ENCODE results near the gene MRPL19. TPM values are rescaled to one million over a fixed set of nuclear protein-coding genes. Genes with fewer than 3 reads are reported as not detected.

Gene MRPL19
- total and polyA plus RNA-seq, 10 of the 15 experiments (the other 5 are each of a cell fraction or from before 2014, with no cell fraction given) = 13.1 to 99.0 (median 56.6) TPM

- TF ChIP-seq ZBTB11 (CRISPR knock-in tag; IDR thresholded peaks at IDR 0.05) = no peak
- TF ChIP-seq NR2C2 (IDR thresholded peaks at IDR 0.05; ENCODE audit: borderline replicate concordance, control insufficient read depth, insufficient read length, low read depth) = no peak
Measured at GRCh38 chr2:75612108-75612861, 34.3 kb upstream of the MRPL19 start (continued).

GRCh38 chr2:75612862-75613243 is 33.7 kb upstream of the MRPL19 start:
- DNase-seq (ENCODE audit: low read depth, low spot score) = no peak
- Histone ChIP-seq H3K9ac (ENCODE audit: control insufficient read depth, insufficient read depth, low read length) (no peak overlapping the region), H3K4me3 (no peak overlapping the region), H3K79me2 (ENCODE audit: control insufficient read depth, insufficient read depth, low read length) (no peaks in the 10 kb centered on the region), H3K36me3 (ENCODE audit: control insufficient read depth in 2 of 2, insufficient read depth in 2 of 2, low read length in 1 of 2) (no peaks in the 10 kb centered on the region), H3K4me1 (ENCODE audit: control insufficient read depth, insufficient read depth, low read length) (no peaks in the 10 kb centered on the region), H2AFZ (ENCODE audit: control insufficient read depth, low read depth, low read length) (no peak overlapping the region), H3K4me2 (ENCODE audit: control insufficient read depth, insufficient read depth) (no peak overlapping the region), H4K20me1 (ENCODE audit: control insufficient read depth, insufficient read depth) (no peaks in the 10 kb centered on the region), H3K9me3 (replicated peaks; ENCODE audit: control insufficient read depth, insufficient read depth, low read length) (no peaks in the 10 kb centered on the region; the same call in 2 of the 3 replicates), H3K27me3 (replicated peaks in 1 of 2; ENCODE audit: control insufficient read depth in 2 of 2, insufficient read depth in 2 of 2, low read length in 1 of 2) (no peaks in the 10 kb centered on the region; a peak in 1 of 4 replicates), H3K27ac (ENCODE audit: control insufficient read depth, insufficient read depth) (no peak overlapping the region)
- ChIA-PET SMC1A (ENCODE audit: uncharacterized antibody, unreplicated experiment) (interaction anchor here (1.0 to 1.8 kb wide), 5 partner anchors 64 to 922 kb away, joined by 3 to 4 read pairs (median 4); partner anchors contain the start of gene TACR1), RAD21 (ENCODE audit: unreplicated experiment) (interaction anchor here (1.0 kb wide), 1 partner anchor 15 kb away, joined by 5 read pairs; no protein-coding TSS in a partner anchor), CTCF (interaction anchor here (1.0 to 3.1 kb wide), 5 partner anchors 15 to 922 kb away, joined by 3 to 11 read pairs (median 4); no protein-coding TSS in a partner anchor), POLR2A (no interaction called here)
- WGBS (ENCODE audit: insufficient coverage, insufficient replicate concordance, low lambda C conversion rate, missing lambda C conversion rate) = 47% methylated on average over 5 of the region's 5 CpGs
- TF ChIP-seq IRF4 (IDR thresholded peaks at IDR 0.05; ENCODE audit: low read depth, low read length) = no peak
- TF ChIP-seq GABPA (IDR thresholded peaks at IDR 0.05; ENCODE audit: low read depth) = no peak
- TF ChIP-seq KDM1A (IDR thresholded peaks at IDR 0.05; ENCODE audit: borderline replicate concordance) = no peak
- TF ChIP-seq KLF5 (IDR thresholded peaks at IDR 0.05; ENCODE audit: partially characterized antibody) = no peak
- TF ChIP-seq PAX8 (IDR thresholded peaks at IDR 0.05) = no peak
- no peak for TF ChIP-seq MEF2B (IDR thresholded peaks at IDR 0.05; ENCODE audit: partially characterized antibody, poor library complexity, severe bottlenecking)
- no peak for TF ChIP-seq BMI1 (IDR thresholded peaks at IDR 0.05; ENCODE audit: borderline replicate concordance)
- no peak for TF ChIP-seq HDAC6 (IDR thresholded peaks at IDR 0.05; ENCODE audit: unreplicated experiment)
- no peak for TF ChIP-seq IKZF1 (conservative IDR thresholded peaks at IDR 0.05)
- TF ChIP-seq EGR1 (IDR thresholded peaks at IDR 0.05; ENCODE audit: borderline replicate concordance in 1 of 2, low read depth in 2 of 2, low read length in 2 of 2) = no peak
- TF ChIP-seq ZNF592 (IDR thresholded peaks at IDR 0.05) = no peak
- no peak for TF ChIP-seq LARP7 (IDR thresholded peaks at IDR 0.05)
- no peak for TF ChIP-seq SIX5 (IDR thresholded peaks at IDR 0.05; ENCODE audit: low read depth, low read length, severe bottlenecking)
- in situ Hi-C loops (cut with MboI) = no loop called here
- intact Hi-C loops (cut with micrococcal nuclease; ENCODE audit: unreplicated experiment) = no loop called here
- ATAC-seq = no peak
- BruUV-seq (replicated peaks) = no TSS peak
- FAIRE-seq = no peak
